HepG2 (cell line): ENCODE data around the gene AMIGO1. TPM values are rescaled to one million over a fixed set of nuclear protein-coding genes. Genes with fewer than 3 reads are reported as not detected.

Source experiments
- FLYWCH1 ChIP-seq: sonication (generic); formaldehyde crosslinking; IDR thresholded peaks from 2 replicates; pipeline ENCODE4 v1.8.1; 2023; ENCODE audit warnings: mild to moderate bottlenecking, missing genetic modification reagents
- MAZ ChIP-seq, 2 experiments: sonication (generic) in 1 of 2; formaldehyde crosslinking in 1 of 2; IDR thresholded peaks; 2 replicates each; pipeline versions ENCODE4 v1.5.0 to v1.6.1; 2012 to 2020; ENCODE audit warnings: low read depth in 2 of 2, mild to moderate bottlenecking in 2 of 2, borderline replicate concordance in 1 of 2, improper control_type of control experiment in 1 of 2, low read length in 1 of 2, missing genetic modification reagents in 1 of 2, moderate library complexity in 1 of 2
- PHF8 ChIP-seq: sonication (generic); formaldehyde crosslinking; IDR thresholded peaks from 2 replicates; pipeline ENCODE4 v1.5.0; 2020; ENCODE audit warnings: missing genetic modification reagents
- RBFOX2 ChIP-seq: fragments of 200-400 bp; formaldehyde crosslinking; IDR thresholded peaks from 2 replicates; pipeline ENCODE4 v1.6.1; 2017; ENCODE audit warnings: low read depth, mild to moderate bottlenecking, low read length
- RNF2 ChIP-seq: fragments of 450-650 bp; conservative IDR thresholded peaks from 2 replicates; pipeline ENCODE4 v1.6.1; 2016; ENCODE audit warnings: low read depth
- SALL1 ChIP-seq: sonication (generic); formaldehyde crosslinking; IDR thresholded peaks from 2 replicates; pipeline ENCODE4 v1.8.0; 2022; ENCODE audit warnings: mild to moderate bottlenecking, missing genetic modification reagents
- SAP130 ChIP-seq: IDR thresholded peaks from 2 replicates; pipeline ENCODE4 v1.6.1; 2016; ENCODE audit warnings: low read depth
- TFDP1 ChIP-seq: IDR thresholded peaks from 2 replicates; pipeline ENCODE4 v1.6.1; 2016; ENCODE audit warnings: missing compliant biosample characterization, missing genetic modification reagents, borderline replicate concordance
- THAP11 ChIP-seq: IDR thresholded peaks from 2 replicates; pipeline ENCODE4 v1.6.1; 2016; ENCODE audit warnings: missing biosample characterization, missing genetic modification reagents
- UBTF ChIP-seq: sonication (generic); formaldehyde crosslinking; IDR thresholded peaks from 2 replicates; pipeline ENCODE4 v1.4.0; 2020; ENCODE audit warnings: mild to moderate bottlenecking, missing genetic modification reagents
- ZFX ChIP-seq: sonication (generic); formaldehyde crosslinking; IDR thresholded peaks from 2 replicates; pipeline ENCODE4 v1.4.0; 2020; ENCODE audit warnings: mild to moderate bottlenecking, low read depth, missing genetic modification reagents, moderate library complexity
- ZFY ChIP-seq: sonication (generic); formaldehyde crosslinking; IDR thresholded peaks from 2 replicates; pipeline ENCODE4 v1.4.0; 2020; ENCODE audit warnings: missing genetic modification reagents
- ZNF543 ChIP-seq: sonication (generic); formaldehyde crosslinking; IDR thresholded peaks from 2 replicates; pipeline ENCODE4 v1.4.0; 2020; ENCODE audit warnings: mild to moderate bottlenecking, missing genetic modification reagents
- ZNF777 ChIP-seq: sonication (generic); formaldehyde crosslinking; IDR thresholded peaks from 2 replicates; pipeline ENCODE4 v1.4.0; 2020; ENCODE audit warnings: missing genetic modification reagents
- ZSCAN22 ChIP-seq: sonication (generic); formaldehyde crosslinking; IDR thresholded peaks from 2 replicates; pipeline ENCODE4 v1.4.0; 2020; ENCODE audit warnings: mild to moderate bottlenecking, missing genetic modification reagents
- polyA plus RNA-seq, 8 experiments: library from polyadenylated mRNA; depleted of rRNA in 3 of 8; stranded (reverse) in 7 of 8; unstranded in 1 of 8; fragments of >200 nt; fragmentation: Illumina TruSeq in 4 of 8; extraction: Trizol in 4 of 8; gene quantifications; 2 replicates each; pipeline versions ENCODE4 v1.2.1 to v1.2.3, GENCODE V29; 2011 to 2016; ENCODE audit warnings: low read depth in 4 of 8, missing spikeins in 1 of 8, mixed read lengths in 1 of 8; ENCODE audit not compliant: insufficient read depth in 1 of 8
- total RNA-seq, 5 experiments: library from RNA; depleted of rRNA; stranded (reverse); fragments of >200 nt; fragmentation: Illumina TruSeq; extraction: Trizol; gene quantifications; 2 replicates each; pipeline ENCODE4 v1.2.3, GENCODE V29; 2016; ENCODE audit warnings: low read depth in 1 of 5
- TF ChIP-seq, protein P1 (sequence below): sonication (generic); formaldehyde crosslinking; IDR thresholded peaks from 2 replicates; pipeline ENCODE4 v1.8.0; 2022; ENCODE audit warnings: low read depth, missing genetic modification reagents
- TF ChIP-seq, protein P2 (sequence below): sonication (generic); formaldehyde crosslinking; IDR thresholded peaks from 2 replicates; pipeline ENCODE4 v1.5.1; 2020; ENCODE audit warnings: mild to moderate bottlenecking, missing genetic modification reagents, moderate library complexity

AMIGO1 gene
- total and polyA plus RNA-seq, 2 of the 13 experiments (the other 11 are each of a cell fraction or from before 2014, with no cell fraction given) = 0.40 to 1.3 TPM

- TF ChIP-seq, protein P1, sequence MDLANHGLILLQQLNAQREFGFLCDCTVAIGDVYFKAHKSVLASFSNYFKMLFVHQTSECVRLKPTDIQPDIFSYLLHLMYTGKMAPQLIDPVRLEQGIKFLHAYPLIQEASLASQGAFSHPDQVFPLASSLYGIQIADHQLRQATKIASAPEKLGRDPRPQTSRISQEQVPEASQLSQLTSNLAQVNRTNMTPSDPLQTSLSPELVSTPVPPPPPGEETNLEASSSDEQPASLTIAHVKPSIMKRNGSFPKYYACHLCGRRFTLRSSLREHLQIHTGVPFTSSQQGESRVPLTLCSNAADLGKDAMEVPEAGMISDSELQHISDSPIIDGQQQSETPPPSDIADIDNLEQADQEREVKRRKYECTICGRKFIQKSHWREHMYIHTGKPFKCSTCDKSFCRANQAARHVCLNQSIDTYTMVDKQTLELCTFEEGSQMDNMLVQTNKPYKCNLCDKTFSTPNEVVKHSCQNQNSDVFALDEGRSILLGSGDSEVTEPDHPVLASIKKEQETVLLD (CRISPR knock-in tag) = peak; percentile 56; the same call in 1 of the 2 replicates
- TF ChIP-seq THAP11 (CRISPR knock-in tag) (0 out of 2 replicates have a peak, but pooled peaks have one; percentile 21), TFDP1 (peak; percentile 50; the same call in 1 of the 2 replicates), SALL1 (CRISPR knock-in tag) (0 out of 2 replicates have a peak, but pooled peaks have one; percentile 7), PHF8 (0 out of 2 replicates have a peak, but pooled peaks have one; percentile 35), RBFOX2 (peak; percentile 29; the same call in 1 of the 2 replicates), ZFY (peak; percentile 73), ZFX (CRISPR knock-in tag) (peak; percentile 70), MAZ (IDR thresholded peaks at IDR 0.05; ENCODE audit: borderline replicate concordance, low read depth, low read length) (no peak), MAZ (CRISPR knock-in tag; IDR thresholded peaks at IDR 0.05; ENCODE audit: low read depth) (0 out of 2 replicates have a peak, but pooled peaks have one; percentile 25), ZNF777 (CRISPR knock-in tag) (0 out of 2 replicates have a peak, but pooled peaks have one; percentile 28), ZNF543 (CRISPR knock-in tag) (no peak), UBTF (CRISPR knock-in tag) (peak; percentile 73; the same call in 1 of the 2 replicates), FLYWCH1 (CRISPR knock-in tag) (no peak), ZSCAN22 (CRISPR knock-in tag) (no peak), RNF2 (0 out of 2 replicates have a peak, but pooled peaks have one; percentile 30), SAP130 (CRISPR knock-in tag) (peak; percentile 19; the same call in 1 of the 2 replicates)
- TF ChIP-seq, protein P2, sequence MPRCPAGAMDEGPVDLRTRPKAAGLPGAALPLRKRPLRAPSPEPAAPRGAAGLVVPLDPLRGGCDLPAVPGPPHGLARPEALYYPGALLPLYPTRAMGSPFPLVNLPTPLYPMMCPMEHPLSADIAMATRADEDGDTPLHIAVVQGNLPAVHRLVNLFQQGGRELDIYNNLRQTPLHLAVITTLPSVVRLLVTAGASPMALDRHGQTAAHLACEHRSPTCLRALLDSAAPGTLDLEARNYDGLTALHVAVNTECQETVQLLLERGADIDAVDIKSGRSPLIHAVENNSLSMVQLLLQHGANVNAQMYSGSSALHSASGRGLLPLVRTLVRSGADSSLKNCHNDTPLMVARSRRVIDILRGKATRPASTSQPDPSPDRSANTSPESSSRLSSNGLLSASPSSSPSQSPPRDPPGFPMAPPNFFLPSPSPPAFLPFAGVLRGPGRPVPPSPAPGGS (CRISPR knock-in tag) = peak; percentile 31; the same call in 1 of the 2 replicates
Measured at GRCh38 chr1:109509176-109510134, at the start of gene AMIGO1 (continued).
